Colonic mucosa (tissue), 4 donors: ENCODE results near the gene RNF180. TPM values are rescaled to one million over a fixed set of nuclear protein-coding genes. Genes with fewer than 3 reads are reported as not detected.

Source experiments
- DNase-seq: peaks from one replicate; pipeline ENCODE4 v3.0.0-alpha.2; 2020
- H3K27ac ChIP-seq: fragments of 200-600 bp; one replicate; pipeline ENCODE4 v1.8.0; 2021
- H3K27me3 ChIP-seq: fragments of 200-600 bp; one replicate; pipeline ENCODE4 v1.8.0; 2021
- H3K36me3 ChIP-seq: fragments of 200-600 bp; one replicate; pipeline ENCODE4 v1.8.0; 2021
- H3K4me1 ChIP-seq: fragments of 200-600 bp; one replicate; pipeline ENCODE4 v1.8.0; 2021; ENCODE audit warnings: mild to moderate bottlenecking
- H3K4me3 ChIP-seq: fragments of 200-600 bp; one replicate; pipeline ENCODE4 v1.8.0; 2021
- H3K9ac ChIP-seq, 2 donors: one replicate each; pipeline ENCODE4 v1.7.0; 2013; ENCODE audit warnings: control low read depth in 2 of 2, low read depth in 2 of 2, low read length in 2 of 2
- H3K9me3 ChIP-seq: fragments of 200-600 bp; one replicate; pipeline ENCODE4 v1.8.0; 2021
- intact Hi-C: fragments of 100-400 bp; cut with DNase I; formaldehyde crosslinking; loops from one replicate; pipeline ENCODE4 v1.14.1; 2022
- total RNA-seq, 2 donors: library from RNA; stranded (reverse); fragmentation: NEBNext Ultra II Directional in 1 of 2; extraction: Animal tissue kit (Norgen Biotek cat#: 25700) in 1 of 2; gene quantifications; one replicate each; pipeline ENCODE4 v1.2.1, GENCODE V29; 2021
- TF ChIP-seq, protein P1 (sequence below): fragments of 200-600 bp; IDR thresholded peaks from one replicate; pipeline ENCODE4 v1.8.0; 2022; ENCODE audit warnings: antibody characterized with exemption, mild to moderate bottlenecking
- donor health status: healthy.
- donor health status: DM: no; HTN: no; CAD: no.
- donor health status: DM: no; HTN: no; CAD: no.

Gene RNF180
- total RNA-seq, 2 donors from 2014 or later = 1.2 to 2.7 TPM

DNA sequence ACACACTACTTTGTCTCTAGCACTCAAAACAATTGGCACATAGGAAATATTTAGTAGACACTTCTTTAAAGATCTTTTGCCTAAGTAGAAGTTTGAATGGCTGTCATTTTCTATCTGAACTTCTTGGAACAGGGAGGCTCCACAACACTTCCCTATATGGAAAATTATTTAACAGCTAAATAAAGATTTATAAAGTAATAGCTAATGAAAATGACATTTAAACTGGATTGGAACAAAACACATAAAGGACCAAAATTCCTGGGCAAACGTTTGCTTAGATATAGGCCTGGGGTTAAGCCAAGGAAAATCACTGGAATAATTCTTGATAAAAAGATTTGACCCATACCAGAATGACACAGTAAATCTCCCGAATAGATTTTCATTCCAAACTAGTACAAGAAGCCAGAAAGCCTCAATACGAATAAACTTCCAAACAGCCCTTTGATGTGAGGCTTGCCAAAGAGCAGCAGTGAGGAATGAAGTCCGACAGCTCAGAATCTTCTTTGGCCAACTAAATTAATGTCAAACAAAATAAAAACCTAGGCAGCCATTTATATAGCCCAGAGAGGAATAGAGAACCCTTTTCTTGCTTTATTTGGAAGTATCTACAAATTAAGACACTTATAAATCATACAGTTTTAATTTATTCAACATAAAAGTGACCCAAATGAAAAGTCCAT is 20.3 kb upstream of the RNF180 start:
- TF ChIP-seq, protein P1, sequence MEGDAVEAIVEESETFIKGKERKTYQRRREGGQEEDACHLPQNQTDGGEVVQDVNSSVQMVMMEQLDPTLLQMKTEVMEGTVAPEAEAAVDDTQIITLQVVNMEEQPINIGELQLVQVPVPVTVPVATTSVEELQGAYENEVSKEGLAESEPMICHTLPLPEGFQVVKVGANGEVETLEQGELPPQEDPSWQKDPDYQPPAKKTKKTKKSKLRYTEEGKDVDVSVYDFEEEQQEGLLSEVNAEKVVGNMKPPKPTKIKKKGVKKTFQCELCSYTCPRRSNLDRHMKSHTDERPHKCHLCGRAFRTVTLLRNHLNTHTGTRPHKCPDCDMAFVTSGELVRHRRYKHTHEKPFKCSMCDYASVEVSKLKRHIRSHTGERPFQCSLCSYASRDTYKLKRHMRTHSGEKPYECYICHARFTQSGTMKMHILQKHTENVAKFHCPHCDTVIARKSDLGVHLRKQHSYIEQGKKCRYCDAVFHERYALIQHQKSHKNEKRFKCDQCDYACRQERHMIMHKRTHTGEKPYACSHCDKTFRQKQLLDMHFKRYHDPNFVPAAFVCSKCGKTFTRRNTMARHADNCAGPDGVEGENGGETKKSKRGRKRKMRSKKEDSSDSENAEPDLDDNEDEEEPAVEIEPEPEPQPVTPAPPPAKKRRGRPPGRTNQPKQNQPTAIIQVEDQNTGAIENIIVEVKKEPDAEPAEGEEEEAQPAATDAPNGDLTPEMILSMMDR = no peak
- no peaks in the 10 kb centered on the region for H3K4me1 ChIP-seq
- H3K9me3 ChIP-seq = no peaks in the 10 kb centered on the region
- no peak overlapping the region for H3K27ac ChIP-seq
- H3K27me3 ChIP-seq = no peaks in the 10 kb centered on the region
- H3K4me3 ChIP-seq = no peak overlapping the region
- no peak for DNase-seq
- no peaks in the 10 kb centered on the region for H3K36me3 ChIP-seq
- H3K9ac ChIP-seq = no peak overlapping the region
- intact Hi-C loops = loop anchor here (5.0 kb wide), 1 partner anchor 467 kb away; no protein-coding TSS in a partner anchor

DNA sequence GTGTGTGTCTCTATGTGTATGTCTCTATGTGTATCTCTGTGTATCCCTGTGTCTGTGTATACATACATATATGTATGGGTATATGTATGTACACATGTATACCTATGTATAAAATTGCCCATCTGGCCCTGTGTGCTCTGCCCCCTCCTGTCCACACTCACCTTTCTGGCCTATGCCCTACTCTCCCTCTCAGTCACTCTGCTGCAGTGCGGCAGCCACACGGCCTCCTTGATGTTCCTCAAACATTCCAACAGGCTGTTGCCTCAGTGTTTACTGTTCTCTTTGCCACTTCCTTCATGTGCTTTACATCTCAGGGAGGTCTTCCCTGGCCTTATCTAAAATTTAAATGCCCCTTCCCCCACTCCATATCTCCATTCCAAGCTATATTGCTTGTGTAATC is 18.3 kb upstream of the RNF180 start:
- no peaks in the 10 kb centered on the region for H3K4me1 ChIP-seq
- no peak overlapping the region for H3K9ac ChIP-seq
- intact Hi-C loops = loop anchor here (5.0 kb wide), 1 partner anchor 465 kb away; no protein-coding TSS in a partner anchor
- H3K27ac ChIP-seq = no peak overlapping the region
- TF ChIP-seq, protein P1 = no peak
- H3K27me3 ChIP-seq = no peaks in the 10 kb centered on the region
- H3K4me3 ChIP-seq = no peak overlapping the region
- H3K9me3 ChIP-seq = no peaks in the 10 kb centered on the region
- no peak for DNase-seq
- H3K36me3 ChIP-seq = no peaks in the 10 kb centered on the region

DNA sequence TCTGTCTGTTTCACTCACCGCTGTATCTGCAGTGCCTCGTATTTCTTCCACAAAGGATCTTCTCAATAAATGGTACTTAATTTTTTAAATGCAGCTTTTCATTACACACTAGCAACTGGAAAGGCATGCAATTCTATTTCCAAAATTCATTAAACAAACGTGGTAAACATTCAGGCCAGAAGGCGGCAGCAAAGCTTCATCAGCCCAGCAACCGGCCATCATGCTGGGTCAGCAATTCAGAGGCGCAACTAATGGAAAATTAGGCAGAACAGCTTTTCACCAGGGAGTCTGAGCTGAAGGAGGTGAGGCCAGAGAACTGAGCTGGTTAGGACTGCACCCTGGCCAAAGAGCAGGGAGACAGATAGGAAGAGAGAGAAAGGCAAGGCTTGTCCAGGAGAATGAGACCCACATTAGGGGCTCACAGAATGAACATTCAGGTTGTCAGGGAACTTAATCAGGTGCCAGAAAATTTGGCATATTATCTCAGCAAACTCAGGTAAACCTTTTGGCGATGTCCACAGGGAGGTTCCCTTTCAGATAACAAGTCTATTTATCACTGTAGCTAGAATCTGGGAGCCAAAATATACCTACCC is 17.7 kb upstream of the RNF180 start:
- H3K4me1 ChIP-seq = no peaks in the 10 kb centered on the region
- no peak overlapping the region for H3K4me3 ChIP-seq
- no peak overlapping the region for H3K9ac ChIP-seq
- TF ChIP-seq, protein P1 = peak; percentile 50
- peak; percentile 34 for DNase-seq
- no peaks in the 10 kb centered on the region for H3K27me3 ChIP-seq
- H3K27ac ChIP-seq = no peak overlapping the region
- H3K36me3 ChIP-seq = no peaks in the 10 kb centered on the region
- no peaks in the 10 kb centered on the region for H3K9me3 ChIP-seq
- intact Hi-C loops = loop anchor here (5.0 kb wide), 1 partner anchor 464 kb away; no protein-coding TSS in a partner anchor

DNA sequence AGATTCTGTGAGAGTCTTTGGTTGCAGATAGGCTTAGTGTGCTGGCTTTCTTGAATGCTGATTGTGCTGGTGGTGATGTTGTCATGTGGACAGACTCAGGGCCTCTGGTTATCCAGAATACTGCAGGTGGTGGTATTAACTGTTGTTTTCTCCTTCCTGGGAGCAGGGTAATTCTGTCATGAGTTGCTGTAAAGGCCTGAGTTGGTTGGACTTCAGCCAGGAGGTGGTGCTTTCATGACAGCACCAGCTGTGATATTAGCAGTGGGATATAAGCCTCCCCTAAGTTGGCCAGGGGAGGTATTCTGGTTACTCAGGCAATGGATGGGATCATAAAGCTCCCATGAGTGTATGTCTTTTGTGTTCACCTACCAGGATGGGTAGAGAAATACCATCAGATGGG is 16.4 kb upstream of the RNF180 start:
- TF ChIP-seq, protein P1 = no peak
- Histone ChIP-seq H3K27ac (no peak overlapping the region), H3K4me1 (no peaks in the 10 kb centered on the region), H3K4me3 (no peak overlapping the region), H3K9me3 (no peaks in the 10 kb centered on the region), H3K36me3 (no peaks in the 10 kb centered on the region), H3K27me3 (no peaks in the 10 kb centered on the region), H3K9ac (no peak overlapping the region)
- intact Hi-C loops = loop anchor here (5.0 kb wide), 1 partner anchor 463 kb away; no protein-coding TSS in a partner anchor
- no peak for DNase-seq

DNA sequence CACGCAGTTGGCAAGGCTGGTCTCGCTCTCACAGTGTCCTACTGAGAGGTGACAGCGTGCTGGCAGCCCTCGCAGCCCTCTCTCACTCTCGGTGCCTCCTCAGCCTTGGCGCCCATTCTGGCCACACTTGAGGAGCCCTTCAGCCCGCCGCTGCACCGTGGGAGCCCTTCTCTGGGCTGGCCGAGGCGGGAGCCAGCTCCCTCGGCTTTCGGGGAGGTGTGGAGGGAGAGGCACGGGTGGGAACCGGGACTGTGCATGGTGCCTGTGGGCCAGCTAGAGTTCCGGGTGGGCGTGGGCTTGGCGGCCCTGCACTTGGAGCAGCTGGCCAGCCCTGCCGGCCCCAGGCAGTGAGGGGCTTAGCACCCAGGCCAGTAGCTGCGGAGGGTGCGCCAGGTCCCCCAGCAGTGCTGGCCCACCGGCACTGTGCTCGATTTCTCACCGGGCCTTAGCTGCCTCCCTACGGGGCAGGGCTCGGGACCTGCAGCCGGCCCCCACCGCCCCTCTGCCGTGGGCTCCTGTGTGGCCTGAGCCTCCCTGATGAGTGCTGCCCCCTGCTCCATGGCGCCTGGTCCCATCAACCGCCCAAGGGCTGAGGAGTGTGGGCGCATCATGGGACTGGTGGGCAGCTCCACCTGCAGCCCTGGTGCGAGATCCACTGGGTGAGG is 15.7 kb upstream of the RNF180 start:
- TF ChIP-seq, protein P1 = no peak
- no peak overlapping the region for H3K9ac ChIP-seq
- intact Hi-C loops = loop anchor here (5.0 kb wide), 1 partner anchor 462 kb away; no protein-coding TSS in a partner anchor
- H3K4me3 ChIP-seq = no peak overlapping the region
- no peak overlapping the region for H3K27ac ChIP-seq
- no peak for DNase-seq
- no peaks in the 10 kb centered on the region for H3K4me1 ChIP-seq
- no peaks in the 10 kb centered on the region for H3K9me3 ChIP-seq
- no peaks in the 10 kb centered on the region for H3K27me3 ChIP-seq
- no peaks in the 10 kb centered on the region for H3K36me3 ChIP-seq
